B cell (primary cell): ENCODE data around the gene LRRC2.

Experiments
- CTCF ChIP-seq: fragments of 200-600 bp; IDR thresholded peaks from one replicate; pipeline ENCODE4 v1.8.0; 2022; ENCODE audit warnings: antibody characterized with exemption, mild to moderate bottlenecking
- EZH2 ChIP-seq: IDR thresholded peaks from 2 replicates; pipeline ENCODE4 v1.6.1; 2012; ENCODE audit warnings: borderline replicate concordance, low read depth, mild to moderate bottlenecking, moderate library complexity, low read length; ENCODE audit not compliant: insufficient read depth, poor library complexity, severe bottlenecking

- TF ChIP-seq EZH2 (no peak), CTCF (no peak)
Measured at GRCh38 chr3:46516521-46516920, 49.6 kb downstream of the LRRC2 start.
